SK-N-MC (cell line): ENCODE measurements around the gene SFSWAP.
"Not testable (repeated sequence)": the region's sequence is repeated elsewhere in the genome, so short reads cannot be mapped to it uniquely, and the experiment has no call there.

ENCODE experiments used
- EZH2 ChIP-seq: fragments of 200-600 bp; sonication (generic); IDR thresholded peaks from one replicate; pipeline ENCODE4 v1.6.1; 2017; ENCODE audit warnings: antibody characterized with exemption
- POLR2AphosphoS5 ChIP-seq: IDR thresholded peaks from 2 replicates; pipeline ENCODE4 v1.6.1; 2012; ENCODE audit warnings: mild to moderate bottlenecking, low read depth, low read length, borderline replicate concordance

- not testable (repeated sequence) for TF ChIP-seq EZH2, POLR2AphosphoS5
Observed at GRCh38 chr12:131681746-131682509, 29.0 kb upstream of the SFSWAP start.
